IPS-18a (cell line): ENCODE data around the gene TEX101.

Experiments used
- H3K27ac ChIP-seq: one replicate; pipeline ENCODE4 v1.5.1; 2013; ENCODE audit warnings: low read length
- H3K27me3 ChIP-seq: one replicate; pipeline ENCODE4 v1.6.1; 2013; ENCODE audit warnings: mild to moderate bottlenecking, low read length; ENCODE audit not compliant: control insufficient read depth, insufficient read depth
- H3K36me3 ChIP-seq: one replicate; pipeline ENCODE4 v1.6.1; 2013; ENCODE audit warnings: low read depth, low read length; ENCODE audit not compliant: control insufficient read depth
- H3K4me1 ChIP-seq: one replicate; pipeline ENCODE4 v1.6.1; 2013; ENCODE audit warnings: low read depth, low read length; ENCODE audit not compliant: control insufficient read depth
- H3K4me3 ChIP-seq: one replicate; pipeline ENCODE4 v1.5.1; 2013; ENCODE audit warnings: low read length
- H3K9ac ChIP-seq: one replicate; pipeline ENCODE4 v1.6.1; 2013; ENCODE audit warnings: mild to moderate bottlenecking, low read length, moderate library complexity
- H3K9me3 ChIP-seq: one replicate; pipeline ENCODE4 v1.6.1; 2013; ENCODE audit warnings: low read depth, low read length; ENCODE audit not compliant: control insufficient read depth

The TEX101 gene

GRCh38 chr19:43466793-43467192, 52.1 kb downstream of the TEX101 start:
- Histone ChIP-seq H3K4me1 (peaks cover 4% of the 10 kb centered on the region), H3K27ac (no peak overlapping the region), H3K27me3 (peaks cover 31% of the 10 kb centered on the region), H3K36me3 (no peaks in the 10 kb centered on the region), H3K4me3 (no peak overlapping the region), H3K9ac (no peak overlapping the region), H3K9me3 (no peaks in the 10 kb centered on the region)

- H3K4me3 ChIP-seq = no peak overlapping the region
- H3K27ac ChIP-seq = no peak overlapping the region
- no peak overlapping the region for H3K9ac ChIP-seq
Measured at GRCh38 chr19:43467276-43467675, 52.6 kb downstream of the TEX101 start.

DNA sequence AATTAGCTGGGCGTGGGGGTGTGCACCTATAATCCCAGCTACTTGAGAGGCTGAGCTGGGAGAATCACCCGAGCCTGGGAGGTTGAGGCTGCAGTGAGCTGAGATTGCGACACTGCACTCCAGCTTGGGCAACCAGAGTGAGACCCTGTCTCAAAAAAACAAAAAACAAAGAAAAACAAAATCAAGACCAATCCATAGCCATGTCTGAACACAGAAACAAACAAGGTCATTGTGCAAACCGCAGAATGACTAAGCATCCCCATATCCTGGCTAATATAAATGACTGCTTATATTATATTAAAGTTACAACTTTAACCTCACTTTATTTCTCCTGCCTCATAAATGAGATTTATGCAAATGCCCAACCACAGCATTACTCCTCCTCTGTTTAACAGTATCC, 53.0 kb downstream of the TEX101 start:
- Histone ChIP-seq H3K4me1 (peaks cover 4% of the 10 kb centered on the region), H3K9me3 (no peaks in the 10 kb centered on the region), H3K27me3 (peaks cover 22% of the 10 kb centered on the region), H3K4me3 (no peak overlapping the region), H3K36me3 (no peaks in the 10 kb centered on the region), H3K27ac (no peak overlapping the region), H3K9ac (no peak overlapping the region)

More at GRCh38 chr19:43467276-43467675, 52.6 kb downstream of the TEX101 start:
- H3K36me3 ChIP-seq = no peaks in the 10 kb centered on the region
- H3K27me3 ChIP-seq = peaks cover 27% of the 10 kb centered on the region
- no peaks in the 10 kb centered on the region for H3K9me3 ChIP-seq
- H3K4me1 ChIP-seq = peaks cover 4% of the 10 kb centered on the region
